Neural cell (in vitro differentiated cells): ENCODE results near the gene SLIT3. TPM values are rescaled to one million over a fixed set of nuclear protein-coding genes. Genes with fewer than 3 reads are reported as not detected.
"Not testable (repeated sequence)": the region's sequence is repeated elsewhere in the genome, so short reads cannot be mapped to it uniquely, and the experiment has no call there.

Experiments
- H2AFZ ChIP-seq: fragments of 200-600, 300-800 bp; sonication (generic), shearing (Covaris generic); 2 replicates; pipeline ENCODE4 v1.6.0; 2014; ENCODE audit warnings: low read depth, mild to moderate bottlenecking, antibody characterized with exemption, low read length, moderate library complexity
- H3F3A ChIP-seq: fragments of 200-600 bp; shearing (Covaris generic); 2 replicates; pipeline ENCODE4 v1.6.1; 2016; ENCODE audit warnings: mild to moderate bottlenecking, moderate library complexity, mixed read lengths, antibody characterized with exemption, low read length; ENCODE audit not compliant: insufficient read depth, poor library complexity, severe bottlenecking
- H3K27ac ChIP-seq: fragments of 200-600, 300-800 bp; sonication (generic), shearing (Covaris generic); 2 replicates; pipeline ENCODE4 v1.5.1; 2014; ENCODE audit warnings: mild to moderate bottlenecking, low read length, moderate library complexity
- H3K27me3 ChIP-seq: fragments of 300-800, 200-600 bp; sonication (generic), shearing (Covaris generic); 2 replicates; pipeline ENCODE4 v1.6.0; 2014; ENCODE audit warnings: mild to moderate bottlenecking, low read depth, low read length, moderate library complexity; ENCODE audit not compliant: insufficient read depth
- H3K36me3 ChIP-seq: fragments of 300-800, 200-600 bp; sonication (generic), shearing (Covaris generic); 2 replicates; pipeline ENCODE4 v1.5.1; 2014; ENCODE audit warnings: mild to moderate bottlenecking, antibody characterized with exemption, low read length, moderate library complexity; ENCODE audit not compliant: insufficient read depth
- H3K4me2 ChIP-seq: fragments of 300-800, 200-600 bp; sonication (generic), shearing (Covaris generic); 2 replicates; pipeline ENCODE4 v1.6.0; 2014; ENCODE audit warnings: mild to moderate bottlenecking, low read length
- H3K4me3 ChIP-seq: fragments of 300-800, 200-600 bp; sonication (generic), shearing (Covaris generic); 2 replicates; pipeline ENCODE4 v1.5.1; 2014; ENCODE audit warnings: mild to moderate bottlenecking, low read length, moderate library complexity
- H3K79me2 ChIP-seq: fragments of 200-600 bp; shearing (Covaris generic); replicated peaks from 2 replicates; pipeline ENCODE4 v1.6.0; 2014; ENCODE audit warnings: mild to moderate bottlenecking, low read length, moderate library complexity; ENCODE audit not compliant: insufficient read depth
- H3K9ac ChIP-seq: fragments of 300-800, 200-600 bp; sonication (generic), shearing (Covaris generic); 2 replicates; pipeline ENCODE4 v1.6.1; 2016; ENCODE audit warnings: mild to moderate bottlenecking, low read length, mixed read lengths
- H3K9me2 ChIP-seq: fragments of 200-600 bp; shearing (Covaris generic); 2 replicates; pipeline ENCODE4 v1.6.1; 2016; ENCODE audit warnings: mild to moderate bottlenecking, low read length, mixed read lengths; ENCODE audit not compliant: insufficient read depth
- H3K9me3 ChIP-seq: fragments of 200-600, 300-800 bp; sonication (generic), shearing (Covaris generic); 2 replicates; pipeline ENCODE4 v1.6.1; 2016; ENCODE audit warnings: mild to moderate bottlenecking, mixed run types, low read length, moderate library complexity, mixed read lengths
- H4K20me1 ChIP-seq: fragments of 200-600 bp; shearing (Covaris generic); 2 replicates; pipeline ENCODE4 v1.6.1; 2016; ENCODE audit warnings: mild to moderate bottlenecking, mixed run types; ENCODE audit not compliant: insufficient read depth
- CTCF ChIP-seq: fragments of 450-650 bp; IDR thresholded peaks from 2 replicates; pipeline ENCODE4 v1.5.1; 2014; ENCODE audit warnings: antibody characterized with exemption, mild to moderate bottlenecking, moderate library complexity; ENCODE audit not compliant: poor library complexity, severe bottlenecking
- EP300 ChIP-seq: fragments of 450-650 bp; conservative IDR thresholded peaks from 2 replicates; pipeline ENCODE4 v1.6.1; 2014; ENCODE audit warnings: antibody characterized with exemption, mild to moderate bottlenecking, moderate library complexity; ENCODE audit not compliant: poor library complexity, severe bottlenecking
- EZH2 ChIP-seq: fragments of 200-600, 300-800 bp; shearing (Covaris generic), sonication (generic); IDR thresholded peaks from 2 replicates; pipeline ENCODE4 v1.6.1; 2014; ENCODE audit warnings: antibody characterized with exemption, low read length, borderline replicate concordance, mild to moderate bottlenecking; ENCODE audit not compliant: insufficient read depth, poor library complexity, severe bottlenecking
- MXI1 ChIP-seq: fragments of 450-650 bp; conservative IDR thresholded peaks from 2 replicates; pipeline ENCODE4 v1.6.1; 2014; ENCODE audit warnings: antibody characterized with exemption, mild to moderate bottlenecking; ENCODE audit not compliant: poor library complexity, severe bottlenecking
- POLR2AphosphoS5 ChIP-seq: IDR thresholded peaks from 2 replicates; pipeline ENCODE4 v1.6.1; 2012
- RAD21 ChIP-seq: fragments of 450-650 bp; conservative IDR thresholded peaks from 2 replicates; pipeline ENCODE4 v1.6.1; 2014; ENCODE audit warnings: antibody characterized with exemption, mild to moderate bottlenecking, moderate library complexity
- REST ChIP-seq: IDR thresholded peaks from 2 replicates; pipeline ENCODE4 v1.6.1; 2012; ENCODE audit warnings: borderline replicate concordance
- SMC3 ChIP-seq: fragments of 450-650 bp; conservative IDR thresholded peaks from 2 replicates; pipeline ENCODE4 v1.6.1; 2014; ENCODE audit warnings: antibody characterized with exemption, mild to moderate bottlenecking, moderate library complexity; ENCODE audit not compliant: poor library complexity
- TAF1 ChIP-seq: IDR thresholded peaks from 2 replicates; pipeline ENCODE4 v1.6.1; 2012; ENCODE audit warnings: low read depth
- polyA plus RNA-seq: library from polyadenylated mRNA; depleted of rRNA; stranded (reverse); fragments of >200 nt; gene quantifications from 2 replicates; pipeline ENCODE4 v1.2.3, GENCODE V29; 2014

Gene SLIT3
- polyA plus RNA-seq, 1 donor from 2014 or later, result 1.2 TPM

GRCh38 chr5:169142264-169142970 is 158.5 kb downstream of the SLIT3 start:
- Histone ChIP-seq H3K9me2 (no peaks in the 10 kb centered on the region), H3K9me3 (no peaks in the 10 kb centered on the region), H3K27me3 (no peaks in the 10 kb centered on the region), H3K4me3 (no peak overlapping the region), H4K20me1 (no peaks in the 10 kb centered on the region), H3K79me2 (no peaks in the 10 kb centered on the region), H3F3A (no peaks in the 10 kb centered on the region), H3K36me3 (no peaks in the 10 kb centered on the region), H2AFZ (no peak overlapping the region), H3K4me2 (no peak overlapping the region), H3K27ac (no peak overlapping the region), H3K9ac (no peak overlapping the region)
- no peak for TF ChIP-seq RAD21
- no peak for TF ChIP-seq REST
- no peak for TF ChIP-seq CTCF
- no peak for TF ChIP-seq POLR2AphosphoS5
- no peak for TF ChIP-seq SMC3
- no peak for TF ChIP-seq MXI1
- no peak for TF ChIP-seq EP300
- TF ChIP-seq EZH2, result no peak
- no peak for TF ChIP-seq TAF1

GRCh38 chr5:169140215-169140614 is 160.7 kb downstream of the SLIT3 start:
- H2AFZ ChIP-seq, H3F3A ChIP-seq, H3K4me3 ChIP-seq, H3K36me3 ChIP-seq, H4K20me1 ChIP-seq, H3K4me2 ChIP-seq, H3K9me2 ChIP-seq, H3K27me3 ChIP-seq, H3K27ac ChIP-seq, H3K9me3 ChIP-seq, H3K9ac ChIP-seq, H3K79me2 ChIP-seq: not testable (repeated sequence)
